Mesendoderm (in vitro differentiated cells): ENCODE measurements around the gene DHX58.
A peak's percentile ranks its signal among the peaks of the same experiment; 100 is the strongest.

Experiments
- DNase-seq: peaks from one replicate; pipeline ENCODE4 v3.0.0; 2013
- H2AK5ac ChIP-seq: 2 replicates; pipeline ENCODE4 v1.6.1; 2013; ENCODE audit warnings: low read length, inconsistent platforms
- H2BK120ac ChIP-seq: 2 replicates; pipeline ENCODE4 v1.6.1; 2013; ENCODE audit warnings: low read depth, mild to moderate bottlenecking, low read length, moderate library complexity, mixed read lengths
- H2BK15ac ChIP-seq: replicated peaks from 2 replicates; pipeline ENCODE4 v1.6.1; 2013; ENCODE audit warnings: low read depth, mild to moderate bottlenecking, moderate library complexity
- H2BK5ac ChIP-seq: 2 replicates; pipeline ENCODE4 v1.6.1; 2013; ENCODE audit warnings: low read length, inconsistent platforms
- H3K18ac ChIP-seq: 2 replicates; pipeline ENCODE4 v1.6.1; 2013; ENCODE audit warnings: mild to moderate bottlenecking, low read length, mixed read lengths
- H3K23ac ChIP-seq: one replicate; pipeline ENCODE4 v1.6.1; 2013; ENCODE audit warnings: low read length
- H3K27ac ChIP-seq: 2 replicates; pipeline ENCODE4 v1.5.1; 2013; ENCODE audit warnings: low read depth, mild to moderate bottlenecking, inconsistent platforms, low read length, moderate library complexity
- H3K27me3 ChIP-seq: 2 replicates; pipeline ENCODE4 v1.6.1; 2013; ENCODE audit warnings: low read length, control low read depth, mild to moderate bottlenecking, inconsistent platforms; ENCODE audit not compliant: insufficient read depth, poor library complexity
- H3K36me3 ChIP-seq: 2 replicates; pipeline ENCODE4 v1.6.1; 2013; ENCODE audit warnings: low read length, inconsistent platforms; ENCODE audit not compliant: control insufficient read depth, insufficient read depth
- H3K4ac ChIP-seq: one replicate; pipeline ENCODE4 v1.6.1; 2013; ENCODE audit warnings: low read depth, mild to moderate bottlenecking, low read length, moderate library complexity
- H3K4me1 ChIP-seq: 2 replicates; pipeline ENCODE4 v1.6.1; 2013; ENCODE audit warnings: low read depth, low read length, inconsistent platforms; ENCODE audit not compliant: control insufficient read depth
- H3K4me2 ChIP-seq: 2 replicates; pipeline ENCODE4 v1.6.1; 2013; ENCODE audit warnings: low read length
- H3K4me3 ChIP-seq: 2 replicates; pipeline ENCODE4 v1.5.1; 2013; ENCODE audit warnings: mild to moderate bottlenecking, low read length
- H3K56ac ChIP-seq: one replicate; pipeline ENCODE4 v1.6.1; 2013; ENCODE audit warnings: low read length
- H3K79me1 ChIP-seq: 2 replicates; pipeline ENCODE4 v1.6.1; 2013; ENCODE audit warnings: low read length, inconsistent platforms
- H3K79me2 ChIP-seq: 2 replicates; pipeline ENCODE4 v1.6.1; 2013; ENCODE audit warnings: mild to moderate bottlenecking, low read length; ENCODE audit not compliant: control insufficient read depth, insufficient read depth
- H3K9ac ChIP-seq: 2 replicates; pipeline ENCODE4 v1.6.1; 2013; ENCODE audit warnings: low read length, inconsistent platforms
- H4K5ac ChIP-seq: one replicate; pipeline ENCODE4 v1.6.1; 2013; ENCODE audit warnings: low read length
- H4K8ac ChIP-seq: one replicate; pipeline ENCODE4 v1.6.1; 2013; ENCODE audit warnings: low read depth, mild to moderate bottlenecking, control low read depth, low read length, moderate library complexity
- WGBS: extraction: QIAGEN DNeasy Blood & Tissue Kit; methylation state at CpG from one replicate; pipeline ENCODE4 v1.1.7; 2013; ENCODE audit warnings: low lambda C conversion rate, missing lambda C conversion rate; ENCODE audit not compliant: insufficient coverage; ENCODE audit errors: extremely low coverage; 5-methylcytosine and 5-hydroxymethylcytosine counted together

The DHX58 gene

GRCh38 chr17:42097691-42098631 lies 14.6 kb downstream of the DHX58 start, which contains the start of gene ZNF385C:
ZNF385C (minus strand) TSS chr17:42098473; CDS start chr17:42063056, 35,417 bp downstream.
- Histone ChIP-seq H3K27ac (no peak within 1 kb of the TSS), H3K18ac (no peak within 1 kb of the TSS), H3K79me2 (no peaks in the 10 kb centered on the region), H3K4me3 (no peak within 1 kb of the TSS), H3K23ac (no peak within 1 kb of the TSS), H3K56ac (no peak within 1 kb of the TSS), H3K4me2 (peak within 1 kb of the TSS; percentile 28), H3K27me3 (peaks cover 11% of the 10 kb centered on the region), H3K4me1 (no peaks in the 10 kb centered on the region), H2AK5ac (no peak within 1 kb of the TSS), H3K9ac (no peak within 1 kb of the TSS), H4K8ac (no peak within 1 kb of the TSS), H2BK5ac (no peak within 1 kb of the TSS), H3K36me3 (no peaks in the 10 kb centered on the region), H3K79me1 (no peaks in the 10 kb centered on the region), H3K4ac (no peak within 1 kb of the TSS), H2BK120ac (no peak within 1 kb of the TSS), H2BK15ac (no peak within 1 kb of the TSS), H4K5ac (no peak within 1 kb of the TSS)
- no CpG with 5 or more reads among the region's 52 CpGs for WGBS
- DNase-seq = no peak

GRCh38 chr17:42096360-42097111 lies 16.0 kb downstream of the DHX58 start:
- peaks cover 11% of the 10 kb centered on the region for H3K27me3 ChIP-seq
- no peak for DNase-seq
- H3K4me3 ChIP-seq = no peak overlapping the region

GRCh38 chr17:42094375-42095069 lies 18.0 kb downstream of the DHX58 start:
- Histone ChIP-seq H3K23ac (no peak overlapping the region), H3K4me3 (no peak overlapping the region), H2BK15ac (no peak overlapping the region), H4K8ac (no peak overlapping the region), H3K27me3 (peaks cover 11% of the 10 kb centered on the region), H3K79me2 (no peaks in the 10 kb centered on the region), H3K79me1 (no peaks in the 10 kb centered on the region), H2BK120ac (no peak overlapping the region), H2AK5ac (no peak overlapping the region), H2BK5ac (no peak overlapping the region), H3K56ac (no peak overlapping the region), H4K5ac (no peak overlapping the region), H3K4ac (no peak overlapping the region), H3K4me1 (no peaks in the 10 kb centered on the region), H3K9ac (no peak overlapping the region), H3K36me3 (no peaks in the 10 kb centered on the region), H3K4me2 (no peak overlapping the region), H3K18ac (no peak overlapping the region), H3K27ac (no peak overlapping the region)
- no CpG with 5 or more reads among the region's 12 CpGs for WGBS
- DNase-seq = no peak

More at GRCh38 chr17:42096360-42097111, 16.0 kb downstream of the DHX58 start:
- Histone ChIP-seq H4K5ac (no peak overlapping the region), H3K56ac (no peak overlapping the region), H3K9ac (no peak overlapping the region), H2AK5ac (no peak overlapping the region), H3K23ac (no peak overlapping the region), H3K4ac (no peak overlapping the region), H3K36me3 (no peaks in the 10 kb centered on the region), H2BK15ac (no peak overlapping the region), H3K79me2 (no peaks in the 10 kb centered on the region), H3K27ac (no peak overlapping the region), H3K79me1 (no peaks in the 10 kb centered on the region), H3K18ac (no peak overlapping the region), H4K8ac (no peak overlapping the region), H3K4me2 (no peak overlapping the region), H3K4me1 (no peaks in the 10 kb centered on the region), H2BK120ac (no peak overlapping the region), H2BK5ac (no peak overlapping the region)
- WGBS = no CpG with 5 or more reads among the region's 8 CpGs

- H3K79me1 ChIP-seq = no peaks in the 10 kb centered on the region
- H3K4ac ChIP-seq = no peak overlapping the region
- H3K56ac ChIP-seq = no peak overlapping the region
- H2BK120ac ChIP-seq = no peak overlapping the region
- no peak for DNase-seq
- peaks cover 10% of the 10 kb centered on the region for H3K27me3 ChIP-seq
- H4K5ac ChIP-seq = no peak overlapping the region
- H2BK5ac ChIP-seq = no peak overlapping the region
- no CpG with 5 or more reads among the region's 6 CpGs for WGBS
- no peaks in the 10 kb centered on the region for H3K79me2 ChIP-seq
- H3K27ac ChIP-seq = no peak overlapping the region
- H3K23ac ChIP-seq = no peak overlapping the region
- H3K4me3 ChIP-seq = no peak overlapping the region
- no peak overlapping the region for H2AK5ac ChIP-seq
- no peak overlapping the region for H2BK15ac ChIP-seq
- H3K18ac ChIP-seq = no peak overlapping the region
- H3K36me3 ChIP-seq = no peaks in the 10 kb centered on the region
- no peak overlapping the region for H4K8ac ChIP-seq
- H3K4me2 ChIP-seq = no peak overlapping the region
- H3K4me1 ChIP-seq = no peaks in the 10 kb centered on the region
- H3K9ac ChIP-seq = no peak overlapping the region
These were observed 19.6 kb downstream of the DHX58 start for GRCh38 chr17:42092939-42093338.

GRCh38 chr17:42090964-42091790 lies 21.3 kb downstream of the DHX58 start:
- H2BK15ac ChIP-seq = no peak overlapping the region
- no peak overlapping the region for H2BK5ac ChIP-seq
- no peak overlapping the region for H4K5ac ChIP-seq
- H3K79me2 ChIP-seq = no peaks in the 10 kb centered on the region
- DNase-seq = no peak
- H3K4me2 ChIP-seq = no peak overlapping the region
- H3K9ac ChIP-seq = no peak overlapping the region
- H2BK120ac ChIP-seq = no peak overlapping the region
- no CpG with 5 or more reads among the region's 8 CpGs for WGBS
- no peak overlapping the region for H3K18ac ChIP-seq
- no peak overlapping the region for H3K23ac ChIP-seq
- H3K36me3 ChIP-seq = no peaks in the 10 kb centered on the region
- no peak overlapping the region for H3K4me3 ChIP-seq
- no peak overlapping the region for H3K4ac ChIP-seq
- H2AK5ac ChIP-seq = no peak overlapping the region
- no peaks in the 10 kb centered on the region for H3K27me3 ChIP-seq
- no peaks in the 10 kb centered on the region for H3K4me1 ChIP-seq
- H3K27ac ChIP-seq = no peak overlapping the region
- H4K8ac ChIP-seq = no peak overlapping the region
- no peak overlapping the region for H3K56ac ChIP-seq
- H3K79me1 ChIP-seq = no peaks in the 10 kb centered on the region
